ENCODE measurements around the gene KLK1.

Gene KLK1

GRCh38 chr19:50823389-50824042 is at the start of gene KLK1:
KLK1 (minus strand) TSS chr19:50823787; CDS start chr19:50823748, 39 bp downstream.
- DNase-seq, result no peak

DNA sequence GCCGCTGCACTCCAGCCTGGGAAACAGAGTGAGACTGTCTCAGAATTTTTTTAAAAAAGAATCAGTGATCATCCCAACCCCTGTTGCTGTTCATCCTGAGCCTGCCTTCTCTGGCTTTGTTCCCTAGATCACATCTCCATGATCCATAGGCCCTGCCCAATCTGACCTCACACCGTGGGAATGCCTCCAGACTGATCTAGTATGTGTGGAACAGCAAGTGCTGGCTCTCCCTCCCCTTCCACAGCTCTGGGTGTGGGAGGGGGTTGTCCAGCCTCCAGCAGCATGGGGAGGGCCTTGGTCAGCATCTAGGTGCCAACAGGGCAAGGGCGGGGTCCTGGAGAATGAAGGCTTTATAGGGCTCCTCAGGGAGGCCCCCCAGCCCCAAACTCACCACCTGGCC is 49.5 kb upstream of the KLK1 start, which contains the start of gene KLK2:
TSS of gene KLK2 (plus strand) at position 384 of the 400 bp plus-strand sequence. CDS start 35 bp downstream, outside the sequence.
- DNase-seq, result no peak

GRCh38 chr19:50870417-50871089 is 47.0 kb upstream of the KLK1 start:
- DNase-seq, result no peak

DNA sequence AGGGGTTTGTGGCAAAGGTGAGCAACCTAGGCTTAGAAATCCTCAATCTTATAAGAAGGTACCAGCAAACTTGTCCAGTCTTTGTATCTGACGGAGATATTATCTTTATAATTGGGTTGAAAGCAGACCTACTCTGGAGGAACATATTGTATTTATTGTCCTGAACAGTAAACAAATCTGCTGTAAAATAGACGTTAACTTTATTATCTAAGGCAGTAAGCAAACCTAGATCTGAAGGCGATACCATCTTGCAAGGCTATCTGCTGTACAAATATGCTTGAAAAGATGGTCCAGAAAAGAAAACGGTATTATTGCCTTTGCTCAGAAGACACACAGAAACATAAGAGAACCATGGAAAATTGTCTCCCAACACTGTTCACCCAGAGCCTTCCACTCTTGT is 45.9 kb upstream of the KLK1 start:
- DNase-seq, result no peak

GRCh38 chr19:50861496-50862286 is 38.1 kb upstream of the KLK1 start:
- DNase-seq, result no peak

GRCh38 chr19:50861010-50861409 is 37.4 kb upstream of the KLK1 start:
- DNase-seq, result no peak

DNA sequence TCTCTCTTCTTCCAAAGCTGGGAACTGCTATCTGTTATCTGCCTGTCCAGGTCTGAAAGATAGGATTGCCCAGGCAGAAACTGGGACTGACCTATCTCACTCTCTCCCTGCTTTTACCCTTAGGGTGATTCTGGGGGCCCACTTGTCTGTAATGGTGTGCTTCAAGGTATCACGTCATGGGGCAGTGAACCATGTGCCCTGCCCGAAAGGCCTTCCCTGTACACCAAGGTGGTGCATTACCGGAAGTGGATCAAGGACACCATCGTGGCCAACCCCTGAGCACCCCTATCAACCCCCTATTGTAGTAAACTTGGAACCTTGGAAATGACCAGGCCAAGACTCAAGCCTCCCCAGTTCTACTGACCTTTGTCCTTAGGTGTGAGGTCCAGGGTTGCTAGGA is 36.3 kb upstream of the KLK1 start:
- no peak for DNase-seq

DNA sequence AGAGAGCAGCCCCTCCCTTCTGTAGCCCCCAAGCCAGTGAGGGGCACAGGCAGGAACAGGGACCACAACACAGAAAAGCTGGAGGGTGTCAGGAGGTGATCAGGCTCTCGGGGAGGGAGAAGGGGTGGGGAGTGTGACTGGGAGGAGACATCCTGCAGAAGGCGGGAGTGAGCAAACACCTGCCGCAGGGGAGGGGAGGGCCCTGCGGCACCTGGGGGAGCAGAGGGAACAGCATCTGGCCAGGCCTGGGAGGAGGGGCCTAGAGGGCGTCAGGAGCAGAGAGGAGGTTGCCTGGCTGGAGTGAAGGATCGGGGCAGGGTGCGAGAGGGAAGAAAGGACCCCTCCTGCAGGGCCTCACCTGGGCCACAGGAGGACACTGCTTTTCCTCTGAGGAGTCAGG is 35.3 kb upstream of the KLK1 start:
- no peak for DNase-seq

DNA sequence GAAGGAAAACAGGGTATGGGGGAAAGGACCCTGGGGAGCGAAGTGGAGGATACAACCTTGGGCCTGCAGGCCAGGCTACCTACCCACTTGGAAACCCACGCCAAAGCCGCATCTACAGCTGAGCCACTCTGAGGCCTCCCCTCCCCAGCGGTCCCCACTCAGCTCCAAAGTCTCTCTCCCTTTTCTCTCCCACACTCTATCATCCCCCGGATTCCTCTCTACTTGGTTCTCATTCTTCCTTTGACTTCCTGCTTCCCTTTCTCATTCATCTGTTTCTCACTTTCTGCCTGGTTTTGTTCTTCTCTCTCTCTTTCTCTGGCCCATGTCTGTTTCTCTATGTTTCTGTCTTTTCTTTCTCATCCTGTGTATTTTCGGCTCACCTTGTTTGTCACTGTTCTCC is 33.8 kb upstream of the KLK1 start:
- DNase-seq, result no peak

GRCh38 chr19:50854636-50855410 is 31.2 kb upstream of the KLK1 start, which contains the start of gene KLK3:
KLK3 (plus strand) TSS chr19:50854915; CDS start chr19:50854956, 41 bp downstream.
- DNase-seq, result no peak

- DNase-seq, result no peak
These were observed 28.0 kb upstream of the KLK1 start for GRCh38 chr19:50851620-50852019.

GRCh38 chr19:50850738-50851137 is 27.2 kb upstream of the KLK1 start:
- DNase-seq, result no peak

DNA sequence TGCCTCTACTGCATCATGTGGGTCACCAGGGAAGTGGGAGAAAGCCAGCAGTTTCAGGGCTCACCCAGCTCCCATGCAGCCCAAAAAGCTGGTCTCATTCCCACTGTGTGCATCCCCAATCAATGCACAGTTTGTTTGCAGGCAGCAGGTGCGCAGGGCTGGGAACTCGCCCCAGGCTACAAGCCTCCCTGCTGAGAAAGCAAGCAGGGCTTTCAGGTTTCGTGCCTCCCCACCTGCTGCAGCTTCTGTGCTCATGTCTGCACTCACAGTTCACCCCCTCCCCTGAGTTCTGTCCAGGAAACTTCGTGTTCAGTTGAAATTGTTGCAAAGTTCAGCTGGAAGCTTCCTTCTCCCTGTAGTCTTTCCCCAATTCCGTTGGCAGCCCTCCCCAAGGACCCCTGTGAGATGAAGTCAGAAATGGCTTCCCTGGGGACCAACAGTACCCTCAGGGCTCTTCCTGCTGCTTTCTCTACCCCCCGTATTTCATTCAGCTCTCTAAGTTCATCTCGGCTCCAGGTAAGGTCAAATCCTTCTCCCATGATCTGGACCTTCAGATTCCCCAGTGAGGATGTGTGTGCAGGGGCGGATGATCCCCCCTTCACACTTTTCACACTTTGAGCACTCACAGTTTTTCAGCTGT is 20.8 kb upstream of the KLK1 start:
- DNase-seq, result no peak

GRCh38 chr19:50843701-50844221 is 20.2 kb upstream of the KLK1 start:
- no peak for DNase-seq

GRCh38 chr19:50843205-50843604 is 19.6 kb upstream of the KLK1 start:
- DNase-seq, result no peak

DNA sequence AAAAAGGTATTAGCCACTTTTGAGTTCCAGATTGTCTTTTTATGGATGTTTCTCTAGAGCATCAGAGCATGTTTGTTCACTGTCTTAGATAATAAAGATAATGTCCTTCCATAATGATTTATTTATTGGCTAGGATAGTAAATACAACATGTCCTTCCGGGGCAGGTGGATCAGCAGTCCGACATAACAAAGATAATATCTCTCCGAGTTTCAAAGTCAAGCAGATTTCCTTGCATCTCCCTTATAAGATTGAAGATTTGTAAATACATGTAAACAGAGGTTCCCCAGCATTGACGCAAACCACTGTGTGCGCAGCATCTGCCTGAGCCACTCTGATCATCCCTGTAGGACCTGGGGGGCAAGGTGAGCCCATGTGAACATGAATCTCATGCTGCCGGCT is 18.5 kb upstream of the KLK1 start:
- no peak for DNase-seq

DNA sequence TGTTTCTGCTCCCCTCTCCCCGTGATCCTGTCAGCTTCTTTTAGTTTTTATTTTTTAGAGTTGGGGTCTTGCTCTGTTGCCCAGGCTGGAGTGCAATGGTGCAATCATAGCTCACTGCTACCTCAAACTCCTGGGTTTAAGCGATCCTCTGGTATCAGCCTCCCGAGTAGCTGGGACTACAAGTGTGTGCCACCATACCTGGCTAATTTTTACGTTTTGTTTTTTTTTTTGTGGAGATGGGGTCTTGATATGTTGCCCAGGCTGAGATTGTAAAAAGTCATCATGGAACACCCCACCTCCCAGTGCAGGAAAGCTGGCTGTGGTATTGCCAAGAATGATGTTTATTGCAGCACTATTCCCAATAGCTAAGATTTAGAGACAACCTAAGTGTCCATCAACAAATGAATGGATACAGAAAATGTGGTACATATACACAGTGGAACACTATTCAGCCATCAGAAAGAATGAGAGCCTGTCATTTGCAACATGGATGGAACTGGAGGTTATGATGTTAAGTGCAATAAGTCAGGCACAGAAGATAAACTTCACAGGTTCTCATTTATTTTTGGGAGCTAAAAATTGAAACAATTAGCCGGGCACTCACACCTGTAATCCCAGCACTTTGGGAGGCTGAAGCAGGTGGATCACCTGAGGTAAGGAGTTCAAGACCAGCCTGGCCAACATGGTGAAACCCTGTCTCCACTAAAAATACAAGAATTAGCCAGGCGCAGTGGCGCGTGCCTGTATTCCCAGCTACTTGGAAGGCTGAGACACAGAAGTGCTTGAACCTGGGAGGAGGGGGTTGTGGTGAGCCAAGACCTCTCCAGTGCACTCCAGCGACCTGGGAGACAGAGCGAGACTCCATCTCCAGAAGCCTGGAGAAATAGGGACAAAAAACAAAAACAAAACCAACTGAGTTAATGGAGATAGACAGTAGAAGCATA is 16.4 kb upstream of the KLK1 start:
- no peak for DNase-seq

DNA sequence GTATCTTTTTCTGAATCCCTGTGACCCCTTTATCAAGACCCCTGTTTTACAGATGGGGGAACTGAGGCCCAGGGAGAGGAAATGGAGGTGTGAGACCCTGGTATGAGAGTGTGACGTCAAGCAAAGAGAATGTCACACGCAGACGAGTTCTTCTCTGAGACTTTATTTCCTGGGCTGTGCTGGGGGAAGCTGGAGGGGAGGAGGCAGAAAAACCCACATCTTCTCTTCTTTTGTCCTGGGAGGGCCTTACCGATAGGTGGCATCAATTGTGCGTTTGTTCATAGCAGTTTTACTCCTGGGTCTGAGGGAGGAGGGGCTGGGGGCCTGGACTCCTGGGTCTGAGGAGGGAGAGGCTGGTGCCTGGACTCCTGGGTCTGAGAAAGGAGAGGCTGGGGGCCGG is 14.7 kb upstream of the KLK1 start:
- no peak for DNase-seq

GRCh38 chr19:50837300-50837699 is 13.7 kb upstream of the KLK1 start:
- no peak for DNase-seq

- DNase-seq, result no peak
These were observed 13.1 kb upstream of the KLK1 start for GRCh38 chr19:50836543-50837195.
